Sigmoid colon (tissue), 7 donors: ENCODE measurements around the gene HLA-DQA1. TPM values are rescaled to one million over a fixed set of nuclear protein-coding genes. Genes with fewer than 3 reads are reported as not detected.

ENCODE experiments used
- DNase-seq: peaks from one replicate; pipeline ENCODE4 v3.0.0-alpha.2; 2019
- H3K27ac ChIP-seq, 4 donors: fragments of 200-600 bp; sonication (generic); one replicate each; pipeline ENCODE4 v1.5.1; 2016 to 2019; ENCODE audit warnings: mild to moderate bottlenecking in 1 of 4
- H3K27me3 ChIP-seq, 3 donors: fragments of 200-600 bp; sonication (generic); one replicate each; pipeline ENCODE4 v1.5.1; 2019; ENCODE audit warnings: mild to moderate bottlenecking in 1 of 3
- H3K36me3 ChIP-seq, 4 donors: fragments of 200-600 bp; sonication (generic); one replicate each; pipeline ENCODE4 v1.5.1; 2016 to 2019
- H3K4me1 ChIP-seq, 4 donors: fragments of 200-600 bp; sonication (generic); one replicate each; pipeline ENCODE4 v1.5.1; 2017 to 2019
- H3K4me3 ChIP-seq, 4 donors: fragments of 200-600 bp; sonication (generic); one replicate each; pipeline ENCODE4 v1.5.1; 2017 to 2019; ENCODE audit warnings: mild to moderate bottlenecking in 2 of 4, moderate library complexity in 1 of 4
- H3K9me3 ChIP-seq, 4 donors: fragments of 200-600 bp in 3 of 4; sonication (generic) in 3 of 4; one replicate each; pipeline versions ENCODE4 v1.5.1 to v1.6.1; 2013 to 2019
- EP300 ChIP-seq, 4 donors: sonication (generic); formaldehyde crosslinking; IDR thresholded peaks; one replicate each; pipeline ENCODE4 v1.6.1; 2017; ENCODE audit warnings: antibody characterized with exemption in 4 of 4
- POLR2A ChIP-seq, 2 donors: fragments of 450-650 bp; IDR thresholded peaks; one replicate each; pipeline ENCODE4 v1.6.1; 2016; ENCODE audit warnings: antibody characterized with exemption in 2 of 2, mild to moderate bottlenecking in 2 of 2, moderate library complexity in 2 of 2
- POLR2AphosphoS5 ChIP-seq, 4 donors: sonication (generic); formaldehyde crosslinking; IDR thresholded peaks; one replicate each; pipeline ENCODE4 v1.6.1; 2017; ENCODE audit warnings: antibody characterized with exemption in 4 of 4
- WGBS, 2 donors: extraction: QIAGEN DNeasy Blood & Tissue Kit; methylation state at CpG; one replicate each; pipeline ENCODE4 v1.1.7; 2013; 5-methylcytosine and 5-hydroxymethylcytosine counted together
- intact Hi-C: fragments of 100-400 bp; cut with DNase I; formaldehyde crosslinking; loops from one replicate; pipeline ENCODE4 v1.15.1; 2023
- polyA plus RNA-seq, 3 donors: library from polyadenylated mRNA; stranded (reverse); fragments of 200-250 nt; gene quantifications; one replicate each; pipeline ENCODE4 v1.2.3, GENCODE V29; 2013
- total RNA-seq, 4 donors: library from RNA; depleted of rRNA; stranded (reverse); fragments of >200 nt; gene quantifications; one replicate each; pipeline ENCODE4 v1.1.0, GENCODE V29; 2016
- TF ChIP-seq, protein P1 (sequence below), 4 experiments: fragments of 450-650 bp in 3 of 4; fragments of 200-600 bp in 1 of 4; IDR thresholded peaks; one replicate each; pipeline ENCODE4 v1.5.1; 2016 to 2019; ENCODE audit warnings: antibody characterized with exemption in 4 of 4, mild to moderate bottlenecking in 3 of 4, moderate library complexity in 2 of 4
- donor health status: healthy with polysubstance abuse.
- donor health status: Bipolar disorder and iron deficiency.
- donor health status: healthy.

HLA-DQA1 gene
- total and polyA plus RNA-seq, 7 donors, result 0.16 to 250 (median 9.5) TPM

DNA sequence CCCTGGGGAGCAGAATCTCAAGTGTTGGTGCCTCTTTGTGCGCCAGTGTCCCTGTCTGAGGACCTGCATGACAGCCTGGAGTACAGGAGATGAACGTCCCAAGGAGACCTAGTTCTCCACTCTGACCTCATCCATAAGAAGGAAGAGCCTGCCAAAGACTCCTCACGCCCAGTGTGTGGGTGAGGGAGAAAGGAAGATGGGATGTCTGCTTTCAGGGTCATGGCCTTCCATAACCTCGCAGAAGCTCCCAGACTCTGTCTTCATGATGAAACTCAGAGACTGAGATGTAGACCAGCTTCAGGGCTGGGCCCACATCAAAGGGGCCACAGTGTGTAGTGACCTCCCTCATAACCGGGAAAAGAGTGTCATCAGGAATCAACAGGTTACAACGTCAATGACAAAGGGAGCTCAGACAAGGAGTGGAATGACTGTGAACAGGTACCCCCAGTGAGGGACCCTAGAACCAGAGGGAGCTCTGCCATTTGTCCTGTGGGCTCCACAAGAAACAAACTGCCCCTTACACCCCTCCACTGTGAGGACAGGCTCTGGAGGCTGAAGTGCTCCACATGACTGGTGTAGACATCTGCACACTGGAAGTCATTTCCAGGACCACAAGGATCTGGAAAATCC, 21.2 kb downstream of the HLA-DQA1 start:
- Histone ChIP-seq H3K4me1 (no peaks in the 10 kb centered on the region), H3K27ac (no peak overlapping the region), H3K4me3 (no peak overlapping the region), H3K27me3 (no peaks in the 10 kb centered on the region), H3K36me3 (no peaks in the 10 kb centered on the region), H3K9me3 (no peaks in the 10 kb centered on the region)
- WGBS, 2 donors, result 50 to 56% methylated on average over 6 of the region's 6 CpGs
- intact Hi-C loops, result no loop called here
- DNase-seq, result no peak
- TF ChIP-seq POLR2A (IDR thresholded peaks at IDR 0.05) (no peak), EP300 (IDR thresholded peaks at IDR 0.05) (no peak), POLR2AphosphoS5 (IDR thresholded peaks at IDR 0.05) (no peak)
- TF ChIP-seq, protein P1, sequence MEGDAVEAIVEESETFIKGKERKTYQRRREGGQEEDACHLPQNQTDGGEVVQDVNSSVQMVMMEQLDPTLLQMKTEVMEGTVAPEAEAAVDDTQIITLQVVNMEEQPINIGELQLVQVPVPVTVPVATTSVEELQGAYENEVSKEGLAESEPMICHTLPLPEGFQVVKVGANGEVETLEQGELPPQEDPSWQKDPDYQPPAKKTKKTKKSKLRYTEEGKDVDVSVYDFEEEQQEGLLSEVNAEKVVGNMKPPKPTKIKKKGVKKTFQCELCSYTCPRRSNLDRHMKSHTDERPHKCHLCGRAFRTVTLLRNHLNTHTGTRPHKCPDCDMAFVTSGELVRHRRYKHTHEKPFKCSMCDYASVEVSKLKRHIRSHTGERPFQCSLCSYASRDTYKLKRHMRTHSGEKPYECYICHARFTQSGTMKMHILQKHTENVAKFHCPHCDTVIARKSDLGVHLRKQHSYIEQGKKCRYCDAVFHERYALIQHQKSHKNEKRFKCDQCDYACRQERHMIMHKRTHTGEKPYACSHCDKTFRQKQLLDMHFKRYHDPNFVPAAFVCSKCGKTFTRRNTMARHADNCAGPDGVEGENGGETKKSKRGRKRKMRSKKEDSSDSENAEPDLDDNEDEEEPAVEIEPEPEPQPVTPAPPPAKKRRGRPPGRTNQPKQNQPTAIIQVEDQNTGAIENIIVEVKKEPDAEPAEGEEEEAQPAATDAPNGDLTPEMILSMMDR (IDR thresholded peaks at IDR 0.05), result no peak

DNA sequence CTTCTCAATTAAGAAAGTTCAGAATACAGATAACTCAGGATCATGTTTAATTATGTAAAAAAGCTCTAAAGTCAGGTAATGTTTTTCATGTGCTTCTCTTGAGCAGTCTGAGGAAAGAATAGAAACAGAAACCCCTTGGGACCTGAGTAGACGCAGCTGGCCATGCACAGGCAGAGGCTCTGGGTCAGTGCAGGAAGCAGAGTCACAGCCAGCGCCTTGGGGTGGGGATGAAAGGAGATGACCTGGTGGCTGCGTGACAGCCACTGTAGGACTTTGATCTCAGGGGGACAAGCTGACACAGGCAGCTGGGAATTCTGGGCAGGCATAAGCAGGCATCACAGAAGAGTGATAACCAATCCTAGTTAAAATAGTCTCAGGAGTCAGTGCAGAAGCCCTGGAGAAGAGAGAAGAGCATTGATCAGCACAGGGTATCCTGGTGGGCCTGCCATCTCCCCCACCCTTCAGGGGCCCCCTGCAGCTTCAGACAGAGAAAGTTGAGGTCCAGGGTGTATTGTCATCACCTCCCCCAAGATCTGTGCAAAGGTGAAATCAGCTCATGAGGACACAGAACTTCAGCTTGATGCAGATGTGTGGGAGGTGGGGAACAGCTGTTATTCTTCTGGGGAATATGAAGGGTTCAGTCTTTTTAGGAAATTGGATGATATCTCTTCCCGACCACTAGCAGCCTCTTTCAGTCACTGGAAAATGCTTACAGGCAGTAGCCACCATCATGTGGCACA, 22.8 kb downstream of the HLA-DQA1 start:
- Histone ChIP-seq H3K9me3 (no peaks in the 10 kb centered on the region), H3K4me3 (no peak overlapping the region), H3K36me3 (no peaks in the 10 kb centered on the region), H3K27ac (no peak overlapping the region), H3K27me3 (no peaks in the 10 kb centered on the region), H3K4me1 (no peaks in the 10 kb centered on the region)
- intact Hi-C loops, result no loop called here
- 59 to 69% methylated on average over 4 of the region's 4 CpGs for WGBS, 2 donors
- no peak for DNase-seq
- no peak for TF ChIP-seq POLR2AphosphoS5 (IDR thresholded peaks at IDR 0.05)
- no peak for TF ChIP-seq POLR2A (IDR thresholded peaks at IDR 0.05)
- TF ChIP-seq EP300 (IDR thresholded peaks at IDR 0.05), result no peak
- TF ChIP-seq, protein P1 (IDR thresholded peaks at IDR 0.05), result no peak

DNA sequence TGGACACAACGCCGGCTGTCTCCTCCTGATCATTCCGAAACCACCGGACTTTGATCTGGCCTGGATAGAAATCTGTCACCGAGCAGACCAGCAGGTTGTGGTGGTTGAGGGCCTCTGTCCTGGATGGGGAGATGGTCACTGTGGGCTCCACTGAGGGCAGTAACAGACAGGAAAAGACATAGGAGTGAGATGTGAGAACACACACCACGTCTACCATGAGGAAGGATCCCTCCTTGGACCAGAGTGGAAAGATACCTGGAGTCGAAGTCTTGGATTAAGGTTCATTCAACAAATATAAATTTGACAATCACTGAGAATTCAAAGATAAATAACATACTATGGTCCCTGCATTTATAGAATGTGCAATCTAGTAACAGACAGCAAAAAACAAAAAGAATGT, 24.9 kb downstream of the HLA-DQA1 start:
- no peak for DNase-seq
- TF ChIP-seq POLR2AphosphoS5 (IDR thresholded peaks at IDR 0.05) (no peak), EP300 (IDR thresholded peaks at IDR 0.05) (no peak), POLR2A (IDR thresholded peaks at IDR 0.05) (no peak)
- TF ChIP-seq, protein P1 (IDR thresholded peaks at IDR 0.05), result no peak
- H3K4me1 ChIP-seq, result no peaks in the 10 kb centered on the region
- H3K27ac ChIP-seq, result no peak overlapping the region
- H3K27me3 ChIP-seq, result no peaks in the 10 kb centered on the region
- no peak overlapping the region for H3K4me3 ChIP-seq
- H3K36me3 ChIP-seq, result no peaks in the 10 kb centered on the region
- no peaks in the 10 kb centered on the region for H3K9me3 ChIP-seq
- WGBS, 2 donors, result 69 to 74% methylated on average over 7 of the region's 7 CpGs
- intact Hi-C loops, result no loop called here

DNA sequence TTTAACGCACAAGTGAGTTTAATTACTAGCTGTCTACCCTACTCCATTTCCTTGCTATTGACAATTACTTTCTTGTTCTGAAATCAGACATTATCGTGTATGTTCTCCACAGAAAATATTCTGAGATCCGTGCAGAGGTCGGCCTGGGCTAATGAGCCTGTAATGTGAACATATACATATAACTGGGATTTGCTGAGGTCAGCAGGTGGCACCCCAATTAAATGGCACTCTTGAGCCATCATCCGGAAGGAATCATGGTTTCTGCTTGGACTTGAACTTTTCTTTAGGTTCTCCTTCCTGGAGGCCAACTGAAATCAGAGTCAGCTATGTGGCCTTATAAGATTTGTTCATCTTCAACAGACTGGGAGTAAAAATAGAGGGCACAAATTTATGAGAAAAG, 25.6 kb downstream of the HLA-DQA1 start:
- WGBS, 2 donors, result 76 to 79% methylated on average over 5 of the region's 5 CpGs
- intact Hi-C loops, result no loop called here
- Histone ChIP-seq H3K4me3 (no peak overlapping the region), H3K36me3 (no peaks in the 10 kb centered on the region), H3K4me1 (no peaks in the 10 kb centered on the region), H3K27ac (no peak overlapping the region), H3K9me3 (no peaks in the 10 kb centered on the region), H3K27me3 (no peaks in the 10 kb centered on the region)
- no peak for DNase-seq
- no peak for TF ChIP-seq POLR2AphosphoS5 (IDR thresholded peaks at IDR 0.05)
- no peak for TF ChIP-seq POLR2A (IDR thresholded peaks at IDR 0.05)
- TF ChIP-seq, protein P1 (IDR thresholded peaks at IDR 0.05), result no peak
- no peak for TF ChIP-seq EP300 (IDR thresholded peaks at IDR 0.05)
